Measurements from ENCODE around the gene RAN.

Gene RAN

DNA sequence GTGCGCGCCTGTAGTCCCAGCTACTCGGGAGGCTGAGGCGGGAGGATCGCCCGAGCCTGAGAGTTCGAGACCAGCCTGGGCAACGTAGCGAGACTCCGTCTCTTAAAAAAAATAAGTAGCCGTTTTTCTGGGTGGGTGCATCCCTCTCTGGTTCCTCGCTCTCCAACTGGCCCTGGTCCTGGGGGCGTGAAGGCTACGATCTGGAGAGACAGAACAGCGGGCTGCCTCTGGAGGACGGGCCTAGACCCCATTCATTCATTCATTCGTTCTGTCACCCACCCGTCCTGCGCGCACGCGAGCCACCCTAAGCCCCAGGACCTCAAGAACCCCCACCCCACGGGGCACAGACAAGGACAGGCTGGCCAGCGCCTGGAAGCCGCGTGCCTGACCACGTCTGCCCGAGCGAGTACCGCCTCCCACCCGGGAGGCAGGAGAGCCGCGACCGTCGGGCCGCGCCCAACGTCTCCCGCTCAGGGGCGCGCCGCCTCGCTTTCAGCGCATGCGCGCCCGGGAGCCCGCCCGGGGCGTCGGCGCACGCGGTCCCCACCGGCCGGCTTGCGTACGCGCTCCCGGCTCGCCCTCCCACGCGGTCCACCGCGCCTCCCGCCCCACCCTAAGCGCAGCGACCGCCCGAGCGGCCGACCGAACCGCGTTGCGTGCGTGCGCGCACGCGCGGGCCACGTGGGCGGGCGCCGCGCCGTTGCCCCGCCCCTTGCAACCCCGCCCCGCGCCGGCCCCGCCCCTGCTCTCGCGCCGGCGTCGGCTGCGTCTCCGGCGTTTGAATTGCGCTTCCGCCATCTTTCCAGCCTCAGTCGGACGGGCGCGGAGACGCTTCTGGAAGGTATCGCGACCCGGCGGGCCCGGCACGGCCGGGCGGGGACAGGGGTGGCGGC, at the start of gene RAN:
TSS of gene RAN (plus strand) at position 781 of the 893 bp plus-strand sequence. CDS start 528 bp downstream, outside the sequence.
- H3K4me1 Mint-ChIP-seq, result peaks cover 75% of the 10 kb centered on the region
- no peaks in the 10 kb centered on the region for H3K9me3 Mint-ChIP-seq
- H3K4me3 Mint-ChIP-seq, result peak within 1 kb of the TSS; percentile 91 to 94
- no peaks in the 10 kb centered on the region for H3K27me3 Mint-ChIP-seq
- H3K27ac Mint-ChIP-seq, result peak within 1 kb of the TSS; percentile 99 to 100
- peak; percentile 80 for ATAC-seq
- peak; percentile 90 to 91 for DNase-seq

GRCh38 chr12:130825771-130826150, 46.1 kb upstream of the RAN start:
- H3K27me3 Mint-ChIP-seq, result no peaks in the 10 kb centered on the region
- H3K9me3 Mint-ChIP-seq, result no peaks in the 10 kb centered on the region
- H3K4me3 Mint-ChIP-seq, result no peak overlapping the region
- no peak for ATAC-seq
- DNase-seq, result no peak
- H3K27ac Mint-ChIP-seq, result peak overlapping the region in 1 of 2 donors; percentile 71
- H3K4me1 Mint-ChIP-seq, result peaks cover 41% of the 10 kb centered on the region

- H3K4me1 Mint-ChIP-seq, result peaks cover 41% of the 10 kb centered on the region
- no peaks in the 10 kb centered on the region for H3K27me3 Mint-ChIP-seq
- DNase-seq (peak; percentile 79 to 81), ATAC-seq (peak; percentile 96)
- no peaks in the 10 kb centered on the region for H3K9me3 Mint-ChIP-seq
- H3K27ac Mint-ChIP-seq, result peak overlapping the region in 1 of 2 donors; percentile 71
- peak overlapping the region; percentile 3 to 31 for H3K4me3 Mint-ChIP-seq
These were observed 45.6 kb upstream of the RAN start for GRCh38 chr12:130826151-130826801.

GRCh38 chr12:130827432-130827831, 44.4 kb upstream of the RAN start:
- no peaks in the 10 kb centered on the region for H3K27me3 Mint-ChIP-seq
- no peak overlapping the region for H3K4me3 Mint-ChIP-seq
- no peaks in the 10 kb centered on the region for H3K9me3 Mint-ChIP-seq
- peaks cover 48% of the 10 kb centered on the region for H3K4me1 Mint-ChIP-seq
- no peak for DNase-seq
- H3K27ac Mint-ChIP-seq, result peak overlapping the region; percentile 34 to 45
- ATAC-seq, result no peak

GRCh38 chr12:130828895-130829294, 43.0 kb upstream of the RAN start:
- H3K9me3 Mint-ChIP-seq, result no peaks in the 10 kb centered on the region
- H3K4me3 Mint-ChIP-seq, result no peak overlapping the region
- ATAC-seq (no peak), DNase-seq (no peak)
- H3K27me3 Mint-ChIP-seq, result no peaks in the 10 kb centered on the region
- H3K4me1 Mint-ChIP-seq, result peaks cover 56% of the 10 kb centered on the region
- no peak overlapping the region for H3K27ac Mint-ChIP-seq

GRCh38 chr12:130829391-130830245, 42.2 kb upstream of the RAN start:
- no peak for ATAC-seq
- DNase-seq, result no peak
- Mint-ChIP-seq H3K4me3 (no peak overlapping the region), H3K27me3 (no peaks in the 10 kb centered on the region), H3K27ac (peak overlapping the region in 1 of 2 donors; percentile 34), H3K4me1 (peaks cover 61% of the 10 kb centered on the region), H3K9me3 (no peaks in the 10 kb centered on the region)

- Mint-ChIP-seq H3K9me3 (no peaks in the 10 kb centered on the region), H3K27ac (no peak overlapping the region), H3K27me3 (no peaks in the 10 kb centered on the region), H3K4me1 (peaks cover 61% of the 10 kb centered on the region), H3K4me3 (no peak overlapping the region)
- ATAC-seq (no peak), DNase-seq (no peak)
These were observed 41.7 kb upstream of the RAN start for GRCh38 chr12:130830246-130830551.

DNA sequence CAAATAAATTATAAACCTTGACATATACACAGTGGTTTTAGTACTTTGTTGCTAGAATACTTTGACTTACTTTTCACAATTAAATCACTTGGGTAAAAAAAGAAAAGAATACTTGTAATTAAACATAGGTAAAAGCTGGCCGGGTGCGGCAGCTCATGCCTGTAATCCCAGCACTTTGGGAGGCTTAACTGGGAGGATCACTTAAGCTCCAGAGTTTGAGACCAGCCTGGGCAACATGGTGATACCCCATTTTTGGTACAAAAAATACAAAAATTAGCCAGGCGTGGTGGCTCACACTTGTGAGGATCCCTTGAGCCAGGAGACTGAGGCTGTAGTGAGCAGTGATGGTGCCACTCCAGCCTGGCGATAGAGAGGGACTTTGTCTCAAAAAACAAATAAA, 40.6 kb upstream of the RAN start:
- H3K27ac Mint-ChIP-seq, result no peak overlapping the region
- peaks cover 54% of the 10 kb centered on the region for H3K4me1 Mint-ChIP-seq
- no peaks in the 10 kb centered on the region for H3K27me3 Mint-ChIP-seq
- DNase-seq, result no peak
- no peak overlapping the region for H3K4me3 Mint-ChIP-seq
- ATAC-seq, result no peak
- H3K9me3 Mint-ChIP-seq, result no peaks in the 10 kb centered on the region

- ATAC-seq, result no peak
- H3K4me3 Mint-ChIP-seq, result no peak overlapping the region
- H3K9me3 Mint-ChIP-seq, result no peaks in the 10 kb centered on the region
- peaks cover 54% of the 10 kb centered on the region for H3K4me1 Mint-ChIP-seq
- no peak overlapping the region for H3K27ac Mint-ChIP-seq
- no peaks in the 10 kb centered on the region for H3K27me3 Mint-ChIP-seq
- no peak for DNase-seq
These were observed 39.9 kb upstream of the RAN start for GRCh38 chr12:130831876-130832405.

DNA sequence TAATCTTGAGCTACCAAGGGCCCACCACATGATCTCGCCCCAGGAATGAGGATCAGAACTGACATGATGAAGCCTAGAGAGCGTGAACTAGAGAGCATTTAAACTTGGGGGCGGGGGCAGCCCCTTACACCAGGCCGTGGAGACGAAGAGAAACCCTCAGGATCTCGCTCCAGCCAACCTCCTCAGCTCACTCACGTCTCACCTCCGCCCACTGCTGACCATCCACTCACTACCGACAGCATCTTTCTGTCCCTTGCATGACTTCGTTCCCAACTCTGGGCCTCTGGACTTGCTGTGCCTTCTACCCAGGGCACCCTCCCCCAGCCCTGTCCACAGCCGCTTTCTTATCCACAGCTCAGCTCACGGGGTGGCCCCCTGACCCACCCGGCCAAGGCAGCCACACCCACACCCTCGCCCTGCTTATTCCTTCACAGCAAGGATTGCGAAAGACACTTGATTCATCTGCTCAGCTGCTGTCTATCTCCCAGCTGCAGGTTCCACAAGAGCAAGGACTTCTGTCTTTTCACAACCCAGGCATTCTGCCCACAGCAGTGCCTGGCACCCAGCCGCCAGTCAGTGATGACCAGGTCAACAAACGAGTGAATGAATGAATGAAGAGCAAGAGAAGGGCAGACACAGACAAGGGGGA, 39.2 kb upstream of the RAN start:
- Mint-ChIP-seq H3K9me3 (no peaks in the 10 kb centered on the region), H3K27me3 (no peaks in the 10 kb centered on the region), H3K4me3 (no peak overlapping the region), H3K4me1 (peaks cover 53% of the 10 kb centered on the region), H3K27ac (peak overlapping the region in 1 of 2 donors; percentile 37)
- ATAC-seq, result peak; percentile 35
- no peak for DNase-seq

- Mint-ChIP-seq H3K4me3 (no peak overlapping the region), H3K4me1 (peaks cover 57% of the 10 kb centered on the region), H3K27ac (no peak overlapping the region), H3K27me3 (no peaks in the 10 kb centered on the region), H3K9me3 (no peaks in the 10 kb centered on the region)
- ATAC-seq (no peak), DNase-seq (no peak)
These were observed 36.9 kb upstream of the RAN start for GRCh38 chr12:130835011-130835410.

- ATAC-seq (no peak), DNase-seq (no peak)
- Mint-ChIP-seq H3K4me3 (no peak overlapping the region), H3K4me1 (peaks cover 55% of the 10 kb centered on the region), H3K27me3 (no peaks in the 10 kb centered on the region), H3K9me3 (no peaks in the 10 kb centered on the region), H3K27ac (no peak overlapping the region)
These were observed 36.4 kb upstream of the RAN start for GRCh38 chr12:130835436-130835835.

DNA sequence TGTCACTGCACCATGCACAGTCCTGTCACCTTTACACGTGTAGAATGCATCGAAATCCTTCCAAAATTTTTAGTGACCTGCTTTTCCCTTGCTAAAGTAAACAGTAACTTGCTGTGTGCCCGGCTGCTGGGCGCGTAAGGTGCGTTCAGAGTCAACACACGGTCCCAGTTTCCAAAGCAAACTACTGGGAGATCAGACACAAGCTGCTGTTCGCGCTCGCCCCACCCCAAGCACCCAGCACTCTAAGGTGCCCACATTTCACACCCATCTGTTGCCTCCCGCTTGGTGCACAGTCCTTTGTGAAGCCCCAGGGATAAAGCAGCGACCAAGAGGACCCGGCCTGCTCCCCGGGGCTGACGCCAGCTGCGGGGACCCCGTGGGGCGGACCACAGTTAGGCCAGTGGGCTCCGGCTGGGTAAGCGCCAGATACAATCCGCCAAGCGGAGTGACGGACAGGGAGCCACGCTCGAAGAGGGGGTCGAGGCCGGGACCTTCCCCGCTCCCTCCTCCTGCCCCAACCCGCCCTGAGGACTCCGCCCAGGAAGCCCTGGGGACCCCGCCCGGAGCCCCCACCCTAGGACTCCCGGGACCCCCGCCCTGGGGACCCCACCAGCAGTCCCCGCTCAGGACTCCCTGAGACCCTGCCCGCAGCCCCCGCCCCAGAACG, 33.4 kb upstream of the RAN start:
- Mint-ChIP-seq H3K27ac (peak overlapping the region in 1 of 2 donors; percentile 89), H3K4me3 (peak overlapping the region; percentile 83 to 91), H3K27me3 (no peaks in the 10 kb centered on the region), H3K4me1 (peaks cover 45% of the 10 kb centered on the region), H3K9me3 (no peaks in the 10 kb centered on the region)
- ATAC-seq (peak; percentile 56), DNase-seq (peak; percentile 28 to 33)

GRCh38 chr12:130838951-130839769, 32.7 kb upstream of the RAN start, which contains the start of gene STX2:
Gene STX2, minus strand, starts transcription at chr12:130839250. Its CDS starts 151 bp downstream, at chr12:130839099.
- H3K27me3 Mint-ChIP-seq, result no peaks in the 10 kb centered on the region
- peak within 1 kb of the TSS; percentile 54 to 89 for H3K27ac Mint-ChIP-seq
- peak; percentile 85 for ATAC-seq

More at GRCh38 chr12:130838951-130839769, 32.7 kb upstream of the RAN start, which contains the start of gene STX2:
- DNase-seq, result peak; percentile 84 to 90
- H3K4me1 Mint-ChIP-seq, result peaks cover 42% of the 10 kb centered on the region
- no peaks in the 10 kb centered on the region for H3K9me3 Mint-ChIP-seq
- peak within 1 kb of the TSS; percentile 83 to 91 for H3K4me3 Mint-ChIP-seq
